Central memory CD8-positive, alpha-beta T cell (primary cell): ENCODE data around the gene UNC93B1.
"Not testable (repeated sequence)": the region's sequence is repeated elsewhere in the genome, so short reads cannot be mapped to it uniquely, and the experiment has no call there.

Source experiments
- ATAC-seq: fragments of 150-1000 bp; cut with Tn5 transposase; replicated peaks from 2 replicates; pipeline ENCODE4 v1.10.0; 2022; ENCODE audit warnings: mild to moderate bottlenecking, moderate FRiP score, moderate number of reproducible peaks; ENCODE audit not compliant: poor library complexity, severe bottlenecking; ENCODE audit errors: extremely low read depth
- DNase-seq, 2 donors: peaks; one replicate each; pipeline ENCODE4 v3.0.0; 2021; ENCODE audit warnings: low spot score in 2 of 2
- H3K27ac Mint-ChIP-seq: one replicate; pipeline ENCODE4 v1.8.0; 2022; ENCODE audit warnings: low read depth, mild to moderate bottlenecking, moderate library complexity, mixed read lengths
- H3K27me3 Mint-ChIP-seq: one replicate; pipeline ENCODE4 v1.8.0; 2022; ENCODE audit warnings: mixed read lengths
- H3K36me3 Mint-ChIP-seq: one replicate; pipeline ENCODE4 v1.8.0; 2022; ENCODE audit warnings: mild to moderate bottlenecking, moderate library complexity, mixed read lengths; ENCODE audit not compliant: insufficient read depth
- H3K4me1 Mint-ChIP-seq: one replicate; pipeline ENCODE4 v1.8.0; 2022; ENCODE audit warnings: mixed read lengths
- H3K4me3 Mint-ChIP-seq: one replicate; pipeline ENCODE4 v1.8.0; 2022; ENCODE audit warnings: mild to moderate bottlenecking, moderate library complexity, mixed read lengths
- H3K9me3 Mint-ChIP-seq: one replicate; pipeline ENCODE4 v1.8.0; 2022; ENCODE audit warnings: mixed read lengths

Gene UNC93B1

DNA sequence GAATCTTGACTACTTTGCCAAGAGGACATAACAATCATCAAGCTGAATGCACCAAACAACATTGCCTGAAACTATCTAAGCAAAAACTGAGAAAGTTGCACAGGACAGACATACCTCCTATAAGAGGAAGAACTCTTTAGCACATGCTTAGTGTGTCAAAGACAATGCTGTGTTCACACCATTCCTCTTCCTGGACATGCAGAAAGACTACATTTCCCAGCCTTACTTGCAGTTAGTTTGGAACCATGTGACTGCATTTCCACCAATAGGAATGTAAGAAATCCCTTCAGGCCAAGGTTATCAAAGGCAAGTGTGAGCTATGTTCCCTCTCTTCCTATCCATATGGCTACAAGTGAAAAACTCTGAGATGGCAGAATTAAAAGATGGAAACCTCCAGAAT is 39.2 kb downstream of the UNC93B1 start:
- not testable (repeated sequence) for H3K4me3 Mint-ChIP-seq, H3K27ac Mint-ChIP-seq, DNase-seq, H3K9me3 Mint-ChIP-seq, ATAC-seq, H3K36me3 Mint-ChIP-seq, H3K4me1 Mint-ChIP-seq
- H3K27me3 Mint-ChIP-seq = peaks cover 26% of the 10 kb centered on the region

DNA sequence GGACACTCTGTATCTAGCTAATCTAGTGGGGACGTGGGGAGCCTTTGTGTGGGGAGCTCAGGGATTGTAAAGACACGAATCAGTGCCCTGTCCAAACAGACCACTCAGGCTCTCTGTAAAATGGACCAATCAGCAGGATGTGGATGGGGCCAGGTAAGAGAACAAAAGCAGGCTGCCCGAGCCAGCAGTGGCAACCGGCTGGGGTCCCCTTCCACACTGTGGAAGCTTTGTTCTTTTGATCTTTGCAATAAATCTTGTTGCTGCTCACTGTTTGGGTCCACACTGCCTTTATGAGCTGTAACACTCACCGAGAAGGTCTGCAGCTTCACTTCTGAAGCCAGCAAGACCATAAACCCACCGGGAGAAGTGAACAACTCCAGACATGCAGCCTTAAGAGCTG is 40.0 kb downstream of the UNC93B1 start:
- peaks cover 34% of the 10 kb centered on the region for H3K27me3 Mint-ChIP-seq
- H3K36me3 Mint-ChIP-seq, H3K27ac Mint-ChIP-seq, H3K4me3 Mint-ChIP-seq, H3K4me1 Mint-ChIP-seq, DNase-seq, H3K9me3 Mint-ChIP-seq, ATAC-seq: not testable (repeated sequence)

DNA sequence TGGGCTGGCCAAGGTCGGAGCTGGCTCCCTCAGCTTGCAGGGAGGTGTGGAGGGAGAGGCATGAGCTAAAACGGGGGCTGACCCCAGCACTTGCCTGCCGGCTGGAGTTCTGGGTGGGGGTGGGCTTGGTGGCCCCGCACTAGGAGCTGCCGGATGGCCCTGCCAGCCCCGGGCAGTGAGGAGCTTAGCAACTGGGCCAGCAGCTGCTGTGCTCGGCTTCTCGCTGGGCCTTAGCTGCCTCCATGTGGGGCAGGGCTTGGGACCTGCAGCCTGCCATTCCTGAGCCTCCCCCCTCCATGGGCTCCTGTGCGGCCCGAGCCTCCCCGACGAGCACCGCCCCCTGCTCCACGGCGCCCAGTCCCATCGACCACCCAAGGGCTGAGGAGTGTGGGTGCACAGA is 40.7 kb downstream of the UNC93B1 start:
- not testable (repeated sequence) for H3K4me1 Mint-ChIP-seq, H3K4me3 Mint-ChIP-seq, H3K36me3 Mint-ChIP-seq, ATAC-seq, H3K27ac Mint-ChIP-seq, H3K9me3 Mint-ChIP-seq, DNase-seq
- peaks cover 39% of the 10 kb centered on the region for H3K27me3 Mint-ChIP-seq

DNA sequence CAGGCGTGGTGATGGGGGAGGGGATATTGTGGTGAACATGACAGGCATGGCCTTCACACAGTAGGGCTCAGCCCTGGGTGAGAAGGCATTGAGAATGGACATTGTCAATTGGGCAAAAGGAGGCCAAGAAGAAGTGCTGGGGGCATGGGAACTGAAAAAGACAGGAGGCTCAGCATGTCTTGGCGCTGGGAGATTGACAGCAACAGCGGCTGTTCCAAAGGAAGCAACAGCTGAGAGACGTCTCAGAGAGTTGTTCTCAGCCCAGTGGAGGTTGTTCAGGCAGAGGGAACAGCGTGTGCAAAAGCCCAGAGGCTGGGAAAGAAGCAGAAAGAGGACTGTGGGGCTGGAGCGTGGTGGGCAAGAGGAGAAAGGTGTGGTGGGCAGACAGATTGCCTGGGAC is 47.7 kb downstream of the UNC93B1 start:
- peak overlapping the region; percentile 84 for H3K4me3 Mint-ChIP-seq
- peak overlapping the region; percentile 24 for H3K27ac Mint-ChIP-seq
- not testable (repeated sequence) for H3K36me3 Mint-ChIP-seq, ATAC-seq, DNase-seq, H3K9me3 Mint-ChIP-seq
- H3K4me1 Mint-ChIP-seq = peaks cover 13% of the 10 kb centered on the region
- peaks cover 52% of the 10 kb centered on the region for H3K27me3 Mint-ChIP-seq

DNA sequence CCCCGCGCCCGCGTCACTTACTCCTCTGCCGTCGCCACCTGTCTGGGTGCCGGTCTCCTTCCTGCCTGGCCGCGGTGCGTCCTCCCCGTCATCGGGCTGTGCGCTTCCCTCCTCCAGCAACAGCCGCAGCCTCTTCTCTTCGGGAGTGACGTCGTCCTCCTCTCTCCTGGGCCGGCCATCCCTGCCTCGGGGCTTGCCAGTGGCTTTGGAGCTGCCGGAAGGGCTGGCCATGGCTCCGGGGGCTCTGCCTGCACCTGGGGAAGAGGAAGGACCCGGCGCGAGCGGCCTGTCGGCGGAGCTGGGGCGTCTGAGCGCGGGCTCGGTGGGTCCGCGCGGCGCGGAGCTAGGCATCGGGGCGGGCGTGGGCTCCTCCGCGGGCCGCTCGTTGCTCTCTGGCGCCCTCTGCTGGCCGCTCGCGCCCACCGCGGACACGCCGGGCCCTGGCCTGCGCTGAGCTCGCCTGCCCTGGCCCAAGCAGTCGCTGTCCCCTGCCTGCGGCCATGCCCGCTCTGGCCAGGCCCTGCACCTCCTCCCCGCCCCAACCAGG is 48.4 kb downstream of the UNC93B1 start:
- H3K4me3 Mint-ChIP-seq = peak overlapping the region; percentile 84
- peaks cover 13% of the 10 kb centered on the region for H3K4me1 Mint-ChIP-seq
- ATAC-seq (peak; percentile 54), DNase-seq (peak; percentile 64 to 72)
- not testable (repeated sequence) for H3K36me3 Mint-ChIP-seq, H3K9me3 Mint-ChIP-seq
- H3K27me3 Mint-ChIP-seq = peaks cover 46% of the 10 kb centered on the region
- H3K27ac Mint-ChIP-seq = peak overlapping the region; percentile 61

DNA sequence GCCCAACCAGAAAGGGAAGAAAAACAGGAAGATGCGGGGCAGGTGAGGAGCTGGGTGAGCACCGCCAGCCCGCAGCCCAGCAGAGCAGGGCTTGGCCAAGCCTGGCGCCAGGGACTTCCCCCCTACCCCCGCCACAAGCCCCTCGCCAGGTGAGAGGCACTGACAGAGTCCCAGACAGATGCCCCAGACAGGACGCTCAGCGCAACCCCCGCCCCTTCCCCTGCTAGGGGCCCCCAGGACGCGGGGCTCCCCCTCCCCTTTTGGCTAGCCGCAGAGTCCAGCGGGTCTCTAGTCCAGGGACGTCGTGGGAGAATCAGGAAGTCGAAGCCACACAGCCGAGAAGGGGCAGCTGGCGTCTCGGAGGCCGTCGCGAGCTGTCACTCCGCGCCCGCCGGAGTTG is 48.9 kb downstream of the UNC93B1 start:
- ATAC-seq, H3K9me3 Mint-ChIP-seq, H3K36me3 Mint-ChIP-seq: not testable (repeated sequence)
- Mint-ChIP-seq H3K4me3 (peak overlapping the region; percentile 84), H3K27ac (peak overlapping the region; percentile 61), H3K27me3 (peaks cover 49% of the 10 kb centered on the region), H3K4me1 (peaks cover 13% of the 10 kb centered on the region)
- peak in 1 of 2 donors; percentile 20 for DNase-seq

DNA sequence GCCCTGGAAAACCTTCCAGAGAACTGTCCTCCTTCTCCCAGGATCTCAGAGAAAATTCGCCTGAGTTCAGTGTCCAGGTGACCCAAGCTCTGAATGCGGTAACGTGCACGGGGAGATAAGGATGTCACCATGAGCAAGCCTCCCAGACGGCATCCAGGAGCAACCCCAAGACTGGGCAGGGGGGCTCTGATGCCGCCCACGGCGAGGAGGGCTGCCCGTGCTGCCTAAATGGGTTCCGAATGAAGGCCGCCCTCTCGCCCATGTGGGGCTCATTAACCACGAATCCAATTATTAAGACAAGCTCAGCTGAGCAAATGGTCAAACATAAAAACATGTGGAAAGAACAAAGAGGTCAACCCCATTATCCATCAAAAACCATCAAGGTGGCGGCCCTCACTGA is 49.6 kb downstream of the UNC93B1 start:
- ATAC-seq, H3K9me3 Mint-ChIP-seq, H3K27ac Mint-ChIP-seq, H3K36me3 Mint-ChIP-seq, DNase-seq: not testable (repeated sequence)
- Mint-ChIP-seq H3K4me3 (peak overlapping the region; percentile 84), H3K27me3 (peaks cover 42% of the 10 kb centered on the region), H3K4me1 (peaks cover 13% of the 10 kb centered on the region)

DNA sequence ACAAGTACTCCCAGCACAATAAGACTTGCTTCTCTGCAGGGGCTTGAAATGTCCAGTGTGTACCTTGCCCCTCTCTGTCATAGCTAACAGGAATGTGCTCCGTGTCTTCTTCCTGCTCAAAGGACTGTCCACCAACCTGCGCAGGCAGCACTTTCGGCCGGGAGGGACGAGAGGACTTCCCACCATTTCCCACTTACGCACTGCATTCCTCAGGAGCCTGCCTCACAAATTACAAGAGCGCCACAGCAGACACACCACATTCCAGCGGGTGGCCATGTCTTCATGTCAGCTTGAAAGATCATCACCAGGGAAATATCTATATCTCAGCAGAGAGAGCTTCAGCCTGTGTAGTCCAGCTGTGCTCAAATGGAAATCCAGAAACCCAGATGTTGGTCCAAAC is 53.2 kb downstream of the UNC93B1 start:
- not testable (repeated sequence) for DNase-seq, H3K4me1 Mint-ChIP-seq, H3K36me3 Mint-ChIP-seq, H3K9me3 Mint-ChIP-seq, H3K27ac Mint-ChIP-seq, H3K4me3 Mint-ChIP-seq, ATAC-seq
- peaks cover 14% of the 10 kb centered on the region for H3K27me3 Mint-ChIP-seq

DNA sequence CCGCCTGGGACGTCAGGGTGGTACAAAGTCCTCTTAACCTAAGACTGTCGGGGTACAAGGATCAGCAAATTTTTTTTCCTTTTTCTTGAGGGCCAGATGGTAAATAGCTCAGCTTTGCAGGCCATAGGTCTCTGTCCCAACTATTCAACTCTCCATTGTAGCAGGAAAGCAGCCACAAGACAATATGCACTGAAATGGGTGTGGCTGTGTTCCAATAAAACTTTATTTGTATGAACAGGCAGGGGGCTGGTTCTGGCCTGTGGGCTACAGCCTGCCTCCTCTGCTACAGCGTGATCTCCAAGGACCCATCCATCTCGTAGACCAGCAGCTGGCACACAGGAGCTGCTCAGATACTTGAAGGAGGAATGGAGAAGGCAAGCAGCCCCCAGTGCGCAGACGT is 56.1 kb downstream of the UNC93B1 start:
- H3K4me3 Mint-ChIP-seq, H3K36me3 Mint-ChIP-seq, H3K27ac Mint-ChIP-seq, H3K9me3 Mint-ChIP-seq, H3K4me1 Mint-ChIP-seq, DNase-seq, ATAC-seq: not testable (repeated sequence)
- H3K27me3 Mint-ChIP-seq = peaks cover 14% of the 10 kb centered on the region

DNA sequence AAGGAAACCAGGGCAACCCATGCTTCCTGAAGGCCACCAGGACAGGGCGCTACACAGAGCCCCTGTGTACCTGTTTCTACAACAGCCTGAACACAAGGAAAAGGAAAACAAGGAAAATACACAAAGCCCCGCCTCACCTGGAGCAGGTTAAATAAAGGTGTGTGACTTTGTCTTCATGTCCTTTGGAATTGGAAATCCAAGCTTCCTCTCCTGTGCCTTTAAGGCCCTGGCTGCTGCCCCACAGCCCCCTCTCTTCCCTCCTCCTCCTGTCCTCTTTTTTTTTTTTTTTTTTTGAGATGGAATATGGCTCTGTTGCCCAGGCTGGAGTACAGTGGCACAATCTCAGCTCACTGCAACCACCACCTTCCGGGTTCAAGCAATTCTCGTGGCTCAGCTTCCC is 57.5 kb downstream of the UNC93B1 start:
- not testable (repeated sequence) for H3K4me3 Mint-ChIP-seq, ATAC-seq, DNase-seq, H3K36me3 Mint-ChIP-seq, H3K4me1 Mint-ChIP-seq, H3K9me3 Mint-ChIP-seq, H3K27ac Mint-ChIP-seq
- H3K27me3 Mint-ChIP-seq = peaks cover 14% of the 10 kb centered on the region

DNA sequence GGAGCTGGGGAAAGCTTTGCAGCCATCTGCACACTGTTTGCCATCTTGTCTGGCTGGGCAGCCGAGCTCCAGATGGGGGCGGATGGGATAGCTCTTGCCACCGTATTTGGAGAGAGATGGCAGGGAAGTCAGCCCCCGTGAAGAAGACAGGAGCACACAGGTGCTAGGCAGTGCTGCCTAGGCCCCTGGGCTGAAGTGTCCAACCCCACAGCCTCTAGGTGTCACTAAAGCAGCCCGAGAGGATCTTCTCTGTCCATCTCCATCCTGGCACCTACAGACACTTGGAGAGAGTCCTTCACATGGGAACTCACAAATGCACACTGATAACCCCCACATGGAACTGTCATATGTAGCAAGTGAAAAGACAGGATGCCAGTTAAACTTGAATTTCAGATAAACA is 60.5 kb downstream of the UNC93B1 start:
- H3K27me3 Mint-ChIP-seq, H3K36me3 Mint-ChIP-seq, DNase-seq, H3K27ac Mint-ChIP-seq, H3K4me3 Mint-ChIP-seq, ATAC-seq, H3K9me3 Mint-ChIP-seq, H3K4me1 Mint-ChIP-seq: not testable (repeated sequence)
